GM19043 (cell line): Measurements from ENCODE around the gene UMOD.

Source experiments
- ATAC-seq: cut with Tn5 transposase; IDR thresholded peaks from one replicate; pipeline ENCODE4 v1.9.1; 2021; ENCODE audit warnings: low read depth; ENCODE audit not compliant: unreplicated experiment

Gene UMOD

GRCh38 chr16:20352615-20353014 lies at the start of gene UMOD:
Gene UMOD, minus strand, starts transcription at chr16:20352715. Its CDS starts 1,978 bp downstream, at chr16:20350737.
- no peak for ATAC-seq

- ATAC-seq = no peak
Measured at GRCh38 chr16:20401475-20402016, 49.0 kb upstream of the UMOD start.

- no peak for ATAC-seq
Measured at GRCh38 chr16:20401066-20401465, 48.6 kb upstream of the UMOD start.

- ATAC-seq = no peak
Measured at GRCh38 chr16:20399185-20399584, 46.7 kb upstream of the UMOD start.

GRCh38 chr16:20398603-20399002 lies 46.1 kb upstream of the UMOD start:
- ATAC-seq = no peak

- ATAC-seq = no peak
Measured at GRCh38 chr16:20397468-20398074, 45.1 kb upstream of the UMOD start.

GRCh38 chr16:20396846-20397467 lies 44.4 kb upstream of the UMOD start:
- no peak for ATAC-seq

GRCh38 chr16:20395946-20396345 lies 43.4 kb upstream of the UMOD start:
- ATAC-seq = no peak

- ATAC-seq = no peak
Measured at GRCh38 chr16:20393801-20394577, 41.5 kb upstream of the UMOD start.

GRCh38 chr16:20391045-20391444 lies 38.5 kb upstream of the UMOD start:
- ATAC-seq = no peak

GRCh38 chr16:20388854-20389253 lies 36.3 kb upstream of the UMOD start:
- ATAC-seq = no peak

GRCh38 chr16:20387978-20388377 lies 35.5 kb upstream of the UMOD start:
- no peak for ATAC-seq

GRCh38 chr16:20385844-20386832 lies 33.6 kb upstream of the UMOD start:
- no peak for ATAC-seq

- ATAC-seq = no peak
Measured at GRCh38 chr16:20383106-20384029, 30.9 kb upstream of the UMOD start.

GRCh38 chr16:20382202-20382948 lies 29.9 kb upstream of the UMOD start:
- no peak for ATAC-seq

GRCh38 chr16:20380782-20381181 lies 28.3 kb upstream of the UMOD start:
- no peak for ATAC-seq

- no peak for ATAC-seq
Measured at GRCh38 chr16:20377181-20377580, 24.7 kb upstream of the UMOD start.

- no peak for ATAC-seq
Measured at GRCh38 chr16:20372701-20373100, 20.2 kb upstream of the UMOD start.
